IMR-90 (cell line): ENCODE data around the gene PPP6R1. TPM values are rescaled to one million over a fixed set of nuclear protein-coding genes. Genes with fewer than 3 reads are reported as not detected.

Experiments
- RAD21 ChIP-seq: IDR thresholded peaks from 2 replicates; pipeline ENCODE4 v1.6.1; 2012; ENCODE audit warnings: low read length, improper control_type of control experiment
- polyA plus RNA-seq, 3 experiments: library from polyadenylated mRNA; depleted of rRNA; stranded (reverse); fragments of >200 nt; gene quantifications; 2 replicates each; pipeline ENCODE4 v1.2.3, GENCODE V29; 2012; ENCODE audit warnings: low replicate concordance in 1 of 3
- total RNA-seq: library from RNA; depleted of rRNA; stranded (reverse); fragments of >200 nt; gene quantifications from 2 replicates; pipeline ENCODE4 v1.2.3, GENCODE V29; 2012
- TF ChIP-seq, protein P1 (sequence below): conservative IDR thresholded peaks from 2 replicates; pipeline ENCODE4 v1.5.1; 2012; ENCODE audit warnings: mild to moderate bottlenecking, low read depth, low read length, improper control_type of control experiment

The PPP6R1 gene
- total and polyA plus RNA-seq, 2 of the 4 experiments (the other 2 are of a cell fraction), result 19.9 to 50.2 TPM

DNA sequence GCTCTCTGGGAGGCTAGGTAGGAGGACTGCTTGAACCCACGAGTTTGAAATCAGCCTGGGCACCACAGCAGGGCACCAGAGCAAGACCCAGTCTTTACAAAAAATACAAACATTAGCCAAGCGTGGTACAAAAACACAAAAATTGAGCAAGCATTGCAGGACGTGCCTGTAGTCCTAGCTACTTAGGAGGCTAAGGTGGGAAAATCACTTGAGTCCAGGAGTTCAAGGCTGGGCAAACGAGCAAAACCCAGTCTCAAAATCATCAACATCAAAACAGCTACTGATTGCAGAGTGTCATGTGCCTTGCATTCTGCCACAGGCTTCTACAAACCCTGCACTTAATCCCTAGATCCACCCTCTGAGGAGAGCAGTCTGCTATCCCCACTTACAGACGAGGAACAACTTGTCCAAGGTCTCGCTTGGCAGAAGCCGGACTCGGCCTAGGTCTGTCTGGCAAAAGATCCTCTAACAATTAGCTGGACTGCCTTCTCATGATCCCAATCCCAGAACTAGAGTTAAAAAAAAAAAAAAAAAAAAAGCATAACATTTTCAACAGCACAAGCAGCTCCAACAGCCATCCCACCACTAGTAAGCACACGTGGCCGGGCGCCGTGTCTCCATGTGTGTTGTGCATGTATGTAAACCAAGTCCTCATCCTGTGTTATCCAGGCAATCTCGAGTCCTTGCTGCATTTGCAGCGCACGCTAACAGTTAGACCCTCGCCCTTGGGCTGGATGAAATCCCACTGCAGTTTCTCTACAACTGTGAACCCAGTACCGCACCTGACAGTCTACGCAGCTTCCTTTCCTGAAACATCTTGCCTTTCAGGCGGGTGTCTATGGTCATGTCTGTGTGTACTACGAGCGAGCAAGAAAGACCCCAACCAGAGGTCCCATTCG, 2.0 kb downstream of the PPP6R1 start (continued):
- TF ChIP-seq, protein P1, sequence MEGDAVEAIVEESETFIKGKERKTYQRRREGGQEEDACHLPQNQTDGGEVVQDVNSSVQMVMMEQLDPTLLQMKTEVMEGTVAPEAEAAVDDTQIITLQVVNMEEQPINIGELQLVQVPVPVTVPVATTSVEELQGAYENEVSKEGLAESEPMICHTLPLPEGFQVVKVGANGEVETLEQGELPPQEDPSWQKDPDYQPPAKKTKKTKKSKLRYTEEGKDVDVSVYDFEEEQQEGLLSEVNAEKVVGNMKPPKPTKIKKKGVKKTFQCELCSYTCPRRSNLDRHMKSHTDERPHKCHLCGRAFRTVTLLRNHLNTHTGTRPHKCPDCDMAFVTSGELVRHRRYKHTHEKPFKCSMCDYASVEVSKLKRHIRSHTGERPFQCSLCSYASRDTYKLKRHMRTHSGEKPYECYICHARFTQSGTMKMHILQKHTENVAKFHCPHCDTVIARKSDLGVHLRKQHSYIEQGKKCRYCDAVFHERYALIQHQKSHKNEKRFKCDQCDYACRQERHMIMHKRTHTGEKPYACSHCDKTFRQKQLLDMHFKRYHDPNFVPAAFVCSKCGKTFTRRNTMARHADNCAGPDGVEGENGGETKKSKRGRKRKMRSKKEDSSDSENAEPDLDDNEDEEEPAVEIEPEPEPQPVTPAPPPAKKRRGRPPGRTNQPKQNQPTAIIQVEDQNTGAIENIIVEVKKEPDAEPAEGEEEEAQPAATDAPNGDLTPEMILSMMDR, result no peak
- no peak for TF ChIP-seq RAD21
